ENCODE results near the gene MED7.

GRCh38 chr5:157167214-157167621 is 24.6 kb upstream of the MED7 start:
- TF ChIP-seq POLR2A (IDR thresholded peaks at IDR 0.05) (no peak), CTCF (IDR thresholded peaks at IDR 0.05) (no peak)

Measured in right lobe of liver (tissue), 4 donors.